HG03457 (cell line): ENCODE data around the gene PUS7L.
"Not testable (repeated sequence)": the region's sequence is repeated elsewhere in the genome, so short reads cannot be mapped to it uniquely, and the experiment has no call there.

ENCODE experiments used
- ATAC-seq: cut with Tn5 transposase; IDR thresholded peaks from one replicate; pipeline ENCODE4 v1.9.1; 2021; ENCODE audit warnings: moderate number of reproducible peaks; ENCODE audit not compliant: unreplicated experiment

PUS7L gene

DNA sequence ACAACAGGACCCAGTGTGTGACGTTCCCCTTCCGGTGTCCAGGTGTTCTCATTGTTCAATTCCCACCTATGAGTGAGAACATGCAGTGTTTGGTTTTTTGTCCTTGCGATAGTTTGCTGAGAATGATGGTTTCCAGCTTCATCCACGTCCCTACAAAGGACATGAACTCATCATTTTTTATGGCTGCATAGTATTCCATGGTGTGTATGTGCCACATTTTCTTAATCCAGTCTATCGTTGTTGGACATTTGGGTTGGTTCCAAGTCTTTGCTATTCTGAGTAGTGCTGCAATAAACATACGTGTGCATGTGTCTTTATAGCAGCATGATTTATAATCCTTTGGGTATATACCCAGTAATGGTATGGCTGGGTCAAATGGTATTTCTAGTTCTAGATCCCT, 7.2 kb downstream of the PUS7L start:
- not testable (repeated sequence) for ATAC-seq

DNA sequence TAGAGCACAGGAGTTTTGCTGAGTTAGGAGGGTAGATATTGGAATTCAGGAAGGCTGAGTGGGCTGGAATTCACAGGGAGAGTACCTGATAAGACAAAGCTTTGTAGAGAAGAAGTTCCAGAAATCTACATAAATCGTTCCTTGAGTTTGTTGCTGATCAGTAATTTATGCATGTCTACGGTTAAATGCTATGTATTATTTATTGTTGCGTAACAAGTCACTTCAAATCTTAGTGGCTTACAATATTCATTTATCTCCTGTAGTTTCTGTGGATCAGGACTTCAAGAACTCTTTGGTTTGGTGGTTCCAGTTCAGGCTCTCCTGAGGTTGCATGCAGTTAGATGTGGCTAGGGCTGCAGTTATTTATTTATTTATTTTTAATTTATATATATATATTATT, 7.8 kb downstream of the PUS7L start:
- no peak for ATAC-seq

DNA sequence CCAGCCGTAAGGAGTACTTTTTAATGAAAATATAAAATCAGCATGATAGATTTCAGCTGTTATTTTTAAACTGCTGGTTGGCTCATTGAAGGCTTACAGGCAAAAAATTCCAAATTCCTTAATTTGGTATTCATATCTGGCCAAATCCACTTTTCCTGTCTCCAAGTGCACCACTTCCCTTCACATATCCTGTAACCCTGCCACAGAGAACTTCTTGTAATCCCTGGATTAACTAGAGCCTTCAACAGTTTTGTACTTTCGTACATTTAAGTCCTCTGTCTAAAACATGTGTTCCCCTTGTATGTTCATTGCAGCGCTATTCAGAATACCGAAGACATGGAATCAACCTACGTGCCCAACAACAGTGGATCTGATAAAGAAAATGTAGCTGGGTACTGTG, 9.6 kb downstream of the PUS7L start:
- no peak for ATAC-seq

DNA sequence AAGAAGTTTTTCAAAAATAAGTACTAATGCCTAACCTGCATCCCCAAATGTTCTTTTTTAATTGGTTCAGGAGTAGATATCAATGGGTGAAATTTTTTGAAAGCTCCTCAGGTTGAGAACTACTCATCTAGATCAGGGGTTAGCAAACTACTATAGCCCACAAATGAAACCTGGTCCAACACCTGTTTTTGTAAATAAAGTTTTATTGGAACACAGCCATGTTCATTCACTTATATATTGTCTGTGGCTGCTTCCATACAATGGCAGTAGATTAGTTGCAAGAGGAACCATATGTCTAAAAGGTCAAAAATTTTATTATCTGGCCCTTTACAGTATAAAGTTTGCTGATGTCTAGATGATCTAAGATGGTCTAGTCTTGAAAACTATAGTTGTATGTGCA, 13.8 kb downstream of the PUS7L start:
- no peak for ATAC-seq

DNA sequence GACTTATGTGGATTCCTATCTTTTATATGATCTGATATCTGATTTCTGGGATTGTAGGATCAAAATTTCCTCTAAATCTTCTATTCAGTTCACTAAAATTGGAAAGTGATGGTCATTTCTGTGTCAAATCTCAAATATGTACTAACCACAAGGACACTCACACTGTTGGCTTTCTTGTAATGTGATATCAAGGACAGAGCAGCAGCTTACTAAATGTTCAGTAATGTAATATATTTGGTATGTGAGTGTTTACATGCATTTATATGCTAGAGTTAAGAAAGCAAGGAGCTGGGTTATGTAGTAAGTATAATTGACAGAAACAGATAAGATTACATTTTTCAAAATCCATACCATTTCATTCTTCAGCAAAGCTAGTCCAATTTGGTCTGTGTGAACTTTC, 16.5 kb downstream of the PUS7L start:
- ATAC-seq = no peak

DNA sequence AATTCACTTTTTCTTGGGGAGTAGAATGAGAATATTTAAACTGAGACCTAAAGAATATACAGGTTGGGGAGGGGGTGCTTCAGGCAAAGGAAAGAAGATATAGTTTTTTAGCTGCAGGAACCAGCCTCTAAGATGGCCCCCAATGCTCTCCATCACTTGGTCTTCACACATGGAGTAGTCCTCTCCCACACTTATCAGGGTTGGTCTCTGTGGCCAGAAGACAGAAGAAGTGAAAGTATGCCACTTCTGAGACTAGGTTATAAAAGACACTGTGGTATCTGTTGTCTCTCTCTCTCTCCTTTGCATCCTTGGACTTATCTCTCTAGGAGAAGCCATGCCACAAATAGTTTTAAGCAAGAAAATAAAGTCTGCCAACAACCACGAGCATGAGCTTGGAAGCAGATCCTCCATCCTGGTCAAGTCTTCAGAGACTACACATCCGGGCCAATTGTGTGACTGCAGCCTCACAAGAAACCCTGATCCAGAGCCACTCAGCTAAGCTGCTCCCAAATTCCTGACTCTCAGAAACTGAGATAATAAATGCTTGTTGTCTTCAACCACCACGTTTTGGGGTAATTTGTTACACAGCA, 18.0 kb downstream of the PUS7L start:
- no peak for ATAC-seq

DNA sequence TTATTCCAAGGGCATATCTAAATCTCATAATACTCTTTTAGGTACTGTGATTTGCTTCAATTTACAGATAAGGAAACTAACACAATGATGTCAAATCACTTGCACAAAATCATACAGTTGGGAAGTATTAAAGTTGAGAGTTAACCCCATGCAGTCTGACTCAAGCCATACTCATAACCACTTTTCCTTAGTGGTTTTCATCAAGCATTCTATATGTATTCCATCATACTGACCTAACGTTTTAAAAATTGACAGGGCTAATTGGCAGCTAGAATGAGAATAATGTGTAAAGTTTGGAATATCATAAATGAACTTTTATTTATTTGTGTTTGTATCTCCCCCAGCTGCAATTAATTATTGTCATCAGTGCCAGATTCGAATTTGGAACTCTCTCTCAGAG, 20.9 kb downstream of the PUS7L start:
- no peak for ATAC-seq

DNA sequence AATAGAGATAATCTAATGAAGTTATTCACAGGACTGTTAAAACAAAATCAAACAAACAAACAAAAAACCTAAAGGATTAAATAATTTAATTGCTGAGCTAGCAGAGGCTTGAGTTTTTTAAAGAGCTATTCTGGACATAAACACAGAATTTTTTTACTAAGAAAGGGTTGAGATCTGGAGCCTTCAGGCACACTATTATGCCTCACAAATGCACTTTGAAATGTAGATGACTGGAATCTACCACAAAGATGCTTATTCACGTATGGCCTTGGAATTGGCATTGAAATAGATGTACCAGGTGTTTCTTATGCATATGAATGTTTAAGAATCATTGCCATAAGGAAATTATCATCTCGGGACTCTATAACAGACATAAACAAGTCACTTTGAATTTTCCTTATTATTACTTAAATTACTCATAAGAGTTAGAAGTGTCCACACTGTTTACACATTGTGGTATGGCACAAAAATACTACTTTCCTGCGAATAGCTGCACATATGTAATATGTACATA, 21.6 kb downstream of the PUS7L start:
- ATAC-seq = no peak

DNA sequence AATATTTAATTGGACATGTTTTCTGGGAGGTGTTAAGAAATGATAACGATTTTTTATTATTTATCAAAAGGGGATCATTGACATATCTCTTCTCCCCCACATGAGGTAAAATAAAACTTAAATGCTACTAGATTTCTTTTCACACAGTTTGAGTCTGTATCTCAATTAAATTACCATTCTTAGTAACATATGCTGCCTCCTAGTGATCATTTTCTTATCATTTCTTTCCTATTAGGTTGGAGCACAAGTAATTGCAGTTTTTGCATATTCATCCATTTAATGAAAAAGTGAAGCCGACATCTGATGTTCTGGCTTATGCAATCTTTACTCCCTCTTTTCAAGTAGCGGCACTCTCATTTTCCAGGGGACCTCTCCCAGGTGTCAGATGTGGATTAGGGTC, 24.9 kb downstream of the PUS7L start:
- ATAC-seq = no peak

DNA sequence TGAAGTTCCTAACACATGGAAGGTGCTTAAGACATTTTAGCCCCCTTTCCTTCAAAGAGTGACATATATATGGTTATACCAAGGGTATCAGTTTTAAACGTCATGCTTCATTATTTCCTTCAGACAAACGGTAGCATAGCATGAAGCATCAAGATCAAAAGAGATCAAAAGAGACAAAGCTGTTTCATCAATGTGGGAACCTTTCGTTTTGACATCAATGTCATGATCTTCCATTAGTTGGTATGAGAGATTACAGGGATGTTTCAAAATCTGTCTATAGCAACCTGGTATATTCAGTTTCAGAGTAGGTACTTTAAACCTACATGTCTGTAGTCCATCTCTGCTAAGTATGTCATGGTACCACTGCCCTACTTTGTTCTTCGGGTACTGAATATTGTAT, 28.3 kb downstream of the PUS7L start:
- ATAC-seq = no peak

DNA sequence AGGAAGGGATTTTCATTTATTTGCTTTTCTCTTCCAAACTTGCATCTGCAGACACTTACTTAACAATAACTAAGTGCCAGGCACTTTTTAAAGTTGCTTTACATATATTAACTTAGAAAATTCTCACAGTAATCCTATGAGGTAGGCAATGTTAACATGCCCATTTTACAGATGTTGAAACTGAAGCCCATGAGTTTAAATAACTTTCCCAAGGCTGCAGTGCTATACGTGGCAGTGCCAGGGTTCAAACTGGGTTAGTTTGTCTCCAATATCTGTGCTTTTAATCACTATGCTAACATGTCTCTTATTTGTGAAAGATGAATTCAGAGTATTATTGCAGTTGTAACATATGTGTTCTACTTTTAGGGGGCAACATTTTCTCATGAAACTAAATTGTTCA, 29.9 kb downstream of the PUS7L start:
- ATAC-seq = no peak

DNA sequence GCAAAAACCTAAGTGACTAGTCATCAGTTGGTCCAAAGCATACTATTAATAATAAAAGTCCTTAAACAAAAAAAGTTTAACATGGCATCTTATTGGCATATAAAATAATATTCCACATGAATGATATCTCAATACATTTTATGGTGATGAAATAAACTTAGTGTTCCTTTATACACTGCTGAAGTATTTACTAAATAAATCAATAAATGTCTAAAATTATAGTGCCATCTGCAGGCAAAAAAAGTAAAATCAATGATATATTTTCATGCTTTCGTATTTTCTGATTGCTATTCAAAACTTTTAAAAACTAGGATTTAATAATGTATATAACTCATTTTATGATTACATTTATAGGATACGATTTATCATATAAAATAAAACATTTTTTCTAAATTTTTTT, 30.5 kb downstream of the PUS7L start:
- no peak for ATAC-seq

DNA sequence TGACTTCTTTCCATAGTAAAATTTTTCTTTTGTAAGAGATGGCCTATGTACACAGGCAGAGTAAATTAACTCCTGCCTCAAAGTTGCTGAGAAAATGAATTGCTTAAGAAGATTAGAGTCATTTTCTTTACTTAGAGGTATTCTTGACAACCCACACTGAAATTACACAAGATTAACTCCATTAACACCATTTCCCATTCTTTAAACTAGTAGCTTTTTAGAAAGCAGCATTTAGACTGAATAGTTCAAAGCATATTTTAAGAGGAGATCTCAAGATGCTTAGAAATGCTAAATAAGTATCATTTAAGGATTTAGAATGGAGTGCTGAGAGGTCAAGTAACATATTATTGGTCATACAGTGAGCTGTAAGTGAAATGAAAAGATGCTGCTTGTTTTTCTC, 35.5 kb downstream of the PUS7L start:
- no peak for ATAC-seq

DNA sequence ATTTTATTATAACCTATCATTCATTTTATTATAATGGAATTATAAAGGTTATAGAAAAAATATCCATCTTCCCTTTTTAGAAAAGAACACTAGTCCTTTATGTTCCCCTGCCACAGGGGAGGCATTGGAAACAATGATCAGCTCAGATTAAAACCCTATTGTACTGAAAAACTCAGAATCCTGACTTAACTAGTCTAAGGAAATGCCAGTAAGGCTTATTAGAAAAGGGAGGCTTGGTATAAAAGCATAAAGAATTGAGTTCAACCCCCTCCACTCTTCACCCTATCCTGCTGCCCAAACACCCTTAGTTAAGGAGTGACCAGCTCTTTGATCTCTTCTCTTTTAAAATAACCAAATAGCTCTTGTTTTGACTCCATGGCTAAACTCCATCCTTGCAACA, 36.0 kb downstream of the PUS7L start:
- no peak for ATAC-seq

DNA sequence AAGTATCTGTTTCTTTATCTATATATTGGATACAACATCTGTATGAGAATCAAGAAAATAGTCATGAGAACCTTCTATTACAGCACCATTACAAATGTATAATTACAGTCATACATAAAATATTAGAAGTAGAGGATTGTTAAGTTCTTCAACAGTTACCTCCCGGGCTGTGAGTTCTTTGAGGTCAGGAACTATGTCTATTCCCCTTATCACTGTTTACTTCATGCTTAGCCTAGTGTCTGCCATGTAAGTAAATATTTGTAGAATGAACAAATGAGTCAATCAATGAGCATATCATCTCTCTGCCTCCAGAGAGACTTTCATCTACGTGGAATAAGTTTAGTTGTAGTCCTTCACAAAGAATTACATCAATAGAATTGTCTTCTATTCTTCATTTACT, 47.2 kb downstream of the PUS7L start:
- no peak for ATAC-seq

DNA sequence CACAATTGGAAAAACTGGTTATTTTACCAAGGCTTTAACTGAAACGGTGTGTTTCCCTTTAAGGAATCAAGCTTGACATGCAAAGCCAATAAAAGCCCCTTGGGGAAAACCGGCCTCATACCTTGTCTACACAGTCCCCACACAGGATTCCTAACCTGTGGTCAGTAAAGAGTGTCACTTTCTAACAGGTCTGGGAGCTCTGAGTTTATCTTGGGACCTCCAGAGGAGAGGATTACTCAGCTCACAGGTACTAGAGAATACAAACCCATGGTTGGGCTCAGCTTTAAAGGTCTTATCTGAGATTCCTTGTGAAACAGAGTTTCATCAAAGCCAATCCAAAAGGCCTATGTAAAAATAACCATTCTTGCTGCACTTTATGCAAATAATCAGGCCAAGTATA, 54.8 kb downstream of the PUS7L start:
- ATAC-seq = not testable (repeated sequence)

DNA sequence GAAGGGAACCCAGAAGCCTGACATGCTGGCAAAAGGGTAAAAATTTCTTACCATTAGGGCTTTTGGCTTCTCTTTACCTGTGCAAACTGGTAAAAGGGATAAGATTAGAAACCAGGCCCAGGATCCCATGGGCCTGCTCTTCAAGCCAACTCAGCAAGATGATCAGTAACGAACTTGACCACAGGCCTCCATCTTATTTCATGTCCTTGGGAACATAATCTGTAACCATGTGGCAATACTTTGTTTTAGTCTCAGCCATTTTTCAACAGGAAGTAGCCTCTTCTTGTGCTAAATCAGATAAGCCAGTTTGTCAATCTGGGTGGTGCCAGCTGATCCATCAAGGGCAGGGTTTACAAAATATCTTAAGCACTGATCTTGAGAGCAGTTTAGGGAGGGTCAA, 57.4 kb downstream of the PUS7L start:
- not testable (repeated sequence) for ATAC-seq

DNA sequence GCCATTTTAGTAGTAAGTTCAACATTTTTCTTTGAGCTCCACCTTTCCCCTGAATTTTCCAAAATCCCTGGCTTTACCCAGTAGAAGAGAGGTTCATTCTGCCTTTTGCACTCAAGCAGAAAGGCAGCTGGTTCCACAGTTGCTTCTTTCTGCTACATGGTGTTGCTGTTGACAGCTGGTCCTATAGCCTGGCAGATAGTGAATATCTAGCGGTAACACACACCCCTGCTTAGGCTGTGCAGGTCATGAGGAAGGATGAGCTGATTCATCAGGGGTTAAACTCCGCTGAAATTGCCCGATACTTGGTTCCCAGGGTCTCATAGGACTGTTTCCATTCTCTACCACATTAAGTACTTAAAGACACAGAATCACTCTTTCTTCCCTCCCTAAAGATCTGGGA, 62.4 kb downstream of the PUS7L start:
- no peak for ATAC-seq

DNA sequence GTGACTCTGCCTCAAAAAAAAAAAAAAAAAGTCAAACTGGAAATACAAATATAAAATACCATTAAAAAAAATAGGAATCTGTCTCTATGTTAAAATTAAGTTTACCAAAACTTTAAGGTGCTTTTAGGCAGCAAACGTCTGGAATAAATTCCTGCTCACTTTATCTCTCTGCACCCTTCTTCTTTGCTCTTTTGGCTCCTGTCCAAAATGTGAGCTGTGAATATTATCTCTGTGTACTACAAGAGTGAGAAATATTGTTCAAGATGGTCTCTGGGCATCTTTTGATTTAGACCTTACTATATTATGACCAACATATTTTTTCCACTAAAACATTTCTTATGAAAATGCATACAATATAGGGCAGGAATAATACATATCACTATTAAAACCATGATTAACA, 63.7 kb downstream of the PUS7L start:
- ATAC-seq = no peak

DNA sequence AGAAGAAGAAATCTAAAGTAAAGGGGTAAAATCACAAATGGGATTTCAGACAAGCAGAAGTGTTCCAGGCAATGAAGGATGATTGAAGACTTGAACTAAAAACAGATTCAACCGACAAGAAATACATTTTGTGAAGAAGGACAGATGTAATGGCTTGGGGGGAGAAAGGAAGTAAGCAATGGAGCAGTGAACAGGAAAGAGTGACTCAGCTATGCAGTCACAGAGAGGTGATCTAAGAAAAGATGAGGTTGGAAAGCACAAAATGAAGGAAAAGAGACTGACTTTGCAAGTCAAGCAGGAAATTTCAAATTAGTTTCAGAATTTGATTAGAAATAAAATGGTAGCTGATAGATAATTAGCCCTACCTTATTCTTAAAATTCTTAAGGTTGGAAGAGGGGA, 66.5 kb downstream of the PUS7L start:
- no peak for ATAC-seq

DNA sequence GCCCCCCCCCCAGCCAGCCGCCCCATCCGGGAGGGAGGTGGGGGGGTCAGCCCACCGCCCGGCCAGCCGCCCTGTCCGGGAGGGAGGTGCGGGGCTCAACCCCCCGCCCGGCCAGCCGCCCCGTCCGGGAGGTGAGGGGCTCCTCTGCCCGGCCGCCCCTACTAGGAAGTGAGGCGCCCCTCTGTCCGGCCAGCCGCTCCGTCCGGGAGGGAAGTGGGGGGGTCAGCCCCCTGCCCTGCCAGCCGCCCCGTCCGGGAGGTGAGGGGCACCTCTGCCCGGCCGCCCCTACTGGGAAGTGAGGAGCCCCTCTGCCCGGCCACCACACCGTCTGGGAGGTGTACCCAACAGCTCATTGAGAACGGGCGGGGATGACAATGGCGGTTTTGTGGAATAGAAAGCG, 73.1 kb downstream of the PUS7L start:
- not testable (repeated sequence) for ATAC-seq

DNA sequence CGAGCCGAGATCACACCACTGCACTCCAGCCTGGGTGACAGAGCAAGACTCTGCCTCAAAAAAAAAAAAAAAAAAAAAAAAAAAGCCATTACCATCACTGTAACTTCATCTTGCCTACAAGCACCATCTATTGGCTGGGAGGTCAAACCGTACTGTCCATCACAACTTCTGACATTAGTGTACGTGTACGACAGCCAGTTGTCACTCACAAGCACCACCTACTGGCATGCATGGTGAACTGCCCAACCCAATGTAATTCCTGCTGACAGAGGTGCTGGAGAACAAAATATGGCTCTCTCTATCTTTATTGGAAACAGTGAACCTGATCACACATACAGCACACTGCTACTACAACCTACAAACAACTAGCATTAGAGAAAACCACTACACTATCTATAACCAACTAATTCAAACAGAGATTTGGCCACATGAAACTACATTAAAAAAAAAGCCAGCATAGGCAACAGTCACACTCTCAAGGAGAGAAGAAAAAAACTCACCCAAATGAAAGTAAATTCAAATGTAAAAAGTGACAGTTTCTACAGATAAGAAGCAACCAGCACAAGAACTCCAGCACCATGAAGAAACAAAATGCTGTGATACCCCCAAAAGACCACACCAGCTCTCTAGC, 82.3 kb downstream of the PUS7L start:
- peak; percentile 95 for ATAC-seq
